ENCODE results near the gene P3H2. TPM values are rescaled to one million over a fixed set of nuclear protein-coding genes. Genes with fewer than 3 reads are reported as not detected.

The P3H2 gene
- total and polyA plus RNA-seq, 2 experiments from 2014 or later: 8.2 to 24.2 TPM

DNA sequence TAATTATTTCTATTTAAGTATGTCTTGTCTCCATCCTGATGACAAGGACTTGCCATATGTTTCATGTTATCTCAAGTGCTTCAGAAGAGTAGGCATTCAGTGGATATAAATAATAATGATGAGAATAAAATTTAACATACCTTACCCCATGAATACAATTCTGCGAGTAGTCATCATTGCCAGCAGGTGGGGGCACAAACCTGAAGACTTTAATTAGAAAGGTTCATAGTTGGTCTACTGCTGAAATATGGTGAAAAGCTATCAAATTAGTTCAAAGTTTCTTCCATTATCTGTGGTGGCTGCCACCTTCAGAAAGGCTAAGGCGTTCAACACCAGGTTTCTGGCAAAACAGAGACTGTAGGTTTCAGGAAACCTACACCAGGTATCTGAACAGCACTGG lies 100.9 kb downstream of the P3H2 start:
- Histone ChIP-seq H3K27ac (ENCODE audit: low read depth) (no peak overlapping the region), H3K9me2 (ENCODE audit: insufficient read depth) (no peaks in the 10 kb centered on the region), H3K4me1 (ENCODE audit: insufficient read depth) (peaks cover 32% of the 10 kb centered on the region), H3K36me3 (ENCODE audit: insufficient read depth) (no peaks in the 10 kb centered on the region), H3K4me3 (no peak overlapping the region), H3K27me3 (ENCODE audit: insufficient read depth) (no peaks in the 10 kb centered on the region), H3F3A (replicated peaks; ENCODE audit: low read depth) (no peaks in the 10 kb centered on the region), H3K4me2 (no peak overlapping the region; the same call in 1 of the 2 replicates), H2AFZ (no peak overlapping the region), H4K20me1 (replicated peaks; ENCODE audit: insufficient read depth) (no peaks in the 10 kb centered on the region), H3K79me2 (replicated peaks; ENCODE audit: insufficient read depth) (no peaks in the 10 kb centered on the region)
- no peak for TF ChIP-seq JUNB (IDR thresholded peaks at IDR 0.05; ENCODE audit: unreplicated experiment)
- TF ChIP-seq, protein P1, sequence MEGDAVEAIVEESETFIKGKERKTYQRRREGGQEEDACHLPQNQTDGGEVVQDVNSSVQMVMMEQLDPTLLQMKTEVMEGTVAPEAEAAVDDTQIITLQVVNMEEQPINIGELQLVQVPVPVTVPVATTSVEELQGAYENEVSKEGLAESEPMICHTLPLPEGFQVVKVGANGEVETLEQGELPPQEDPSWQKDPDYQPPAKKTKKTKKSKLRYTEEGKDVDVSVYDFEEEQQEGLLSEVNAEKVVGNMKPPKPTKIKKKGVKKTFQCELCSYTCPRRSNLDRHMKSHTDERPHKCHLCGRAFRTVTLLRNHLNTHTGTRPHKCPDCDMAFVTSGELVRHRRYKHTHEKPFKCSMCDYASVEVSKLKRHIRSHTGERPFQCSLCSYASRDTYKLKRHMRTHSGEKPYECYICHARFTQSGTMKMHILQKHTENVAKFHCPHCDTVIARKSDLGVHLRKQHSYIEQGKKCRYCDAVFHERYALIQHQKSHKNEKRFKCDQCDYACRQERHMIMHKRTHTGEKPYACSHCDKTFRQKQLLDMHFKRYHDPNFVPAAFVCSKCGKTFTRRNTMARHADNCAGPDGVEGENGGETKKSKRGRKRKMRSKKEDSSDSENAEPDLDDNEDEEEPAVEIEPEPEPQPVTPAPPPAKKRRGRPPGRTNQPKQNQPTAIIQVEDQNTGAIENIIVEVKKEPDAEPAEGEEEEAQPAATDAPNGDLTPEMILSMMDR (conservative IDR thresholded peaks at IDR 0.05; ENCODE audit: low read depth in 2 of 2): no peak; a peak in 1 of 4 replicates
- TF ChIP-seq, protein P2, sequence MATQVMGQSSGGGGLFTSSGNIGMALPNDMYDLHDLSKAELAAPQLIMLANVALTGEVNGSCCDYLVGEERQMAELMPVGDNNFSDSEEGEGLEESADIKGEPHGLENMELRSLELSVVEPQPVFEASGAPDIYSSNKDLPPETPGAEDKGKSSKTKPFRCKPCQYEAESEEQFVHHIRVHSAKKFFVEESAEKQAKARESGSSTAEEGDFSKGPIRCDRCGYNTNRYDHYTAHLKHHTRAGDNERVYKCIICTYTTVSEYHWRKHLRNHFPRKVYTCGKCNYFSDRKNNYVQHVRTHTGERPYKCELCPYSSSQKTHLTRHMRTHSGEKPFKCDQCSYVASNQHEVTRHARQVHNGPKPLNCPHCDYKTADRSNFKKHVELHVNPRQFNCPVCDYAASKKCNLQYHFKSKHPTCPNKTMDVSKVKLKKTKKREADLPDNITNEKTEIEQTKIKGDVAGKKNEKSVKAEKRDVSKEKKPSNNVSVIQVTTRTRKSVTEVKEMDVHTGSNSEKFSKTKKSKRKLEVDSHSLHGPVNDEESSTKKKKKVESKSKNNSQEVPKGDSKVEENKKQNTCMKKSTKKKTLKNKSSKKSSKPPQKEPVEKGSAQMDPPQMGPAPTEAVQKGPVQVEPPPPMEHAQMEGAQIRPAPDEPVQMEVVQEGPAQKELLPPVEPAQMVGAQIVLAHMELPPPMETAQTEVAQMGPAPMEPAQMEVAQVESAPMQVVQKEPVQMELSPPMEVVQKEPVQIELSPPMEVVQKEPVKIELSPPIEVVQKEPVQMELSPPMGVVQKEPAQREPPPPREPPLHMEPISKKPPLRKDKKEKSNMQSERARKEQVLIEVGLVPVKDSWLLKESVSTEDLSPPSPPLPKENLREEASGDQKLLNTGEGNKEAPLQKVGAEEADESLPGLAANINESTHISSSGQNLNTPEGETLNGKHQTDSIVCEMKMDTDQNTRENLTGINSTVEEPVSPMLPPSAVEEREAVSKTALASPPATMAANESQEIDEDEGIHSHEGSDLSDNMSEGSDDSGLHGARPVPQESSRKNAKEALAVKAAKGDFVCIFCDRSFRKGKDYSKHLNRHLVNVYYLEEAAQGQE (IDR thresholded peaks at IDR 0.05; ENCODE audit: unreplicated experiment): no peak
- no peak for TF ChIP-seq ZNF114 (CRISPR knock-in tag; IDR thresholded peaks at IDR 0.05)
- TF ChIP-seq EZH2 (IDR thresholded peaks at IDR 0.05; ENCODE audit: low read depth, unreplicated experiment): no peak
- TF ChIP-seq, protein P3, sequence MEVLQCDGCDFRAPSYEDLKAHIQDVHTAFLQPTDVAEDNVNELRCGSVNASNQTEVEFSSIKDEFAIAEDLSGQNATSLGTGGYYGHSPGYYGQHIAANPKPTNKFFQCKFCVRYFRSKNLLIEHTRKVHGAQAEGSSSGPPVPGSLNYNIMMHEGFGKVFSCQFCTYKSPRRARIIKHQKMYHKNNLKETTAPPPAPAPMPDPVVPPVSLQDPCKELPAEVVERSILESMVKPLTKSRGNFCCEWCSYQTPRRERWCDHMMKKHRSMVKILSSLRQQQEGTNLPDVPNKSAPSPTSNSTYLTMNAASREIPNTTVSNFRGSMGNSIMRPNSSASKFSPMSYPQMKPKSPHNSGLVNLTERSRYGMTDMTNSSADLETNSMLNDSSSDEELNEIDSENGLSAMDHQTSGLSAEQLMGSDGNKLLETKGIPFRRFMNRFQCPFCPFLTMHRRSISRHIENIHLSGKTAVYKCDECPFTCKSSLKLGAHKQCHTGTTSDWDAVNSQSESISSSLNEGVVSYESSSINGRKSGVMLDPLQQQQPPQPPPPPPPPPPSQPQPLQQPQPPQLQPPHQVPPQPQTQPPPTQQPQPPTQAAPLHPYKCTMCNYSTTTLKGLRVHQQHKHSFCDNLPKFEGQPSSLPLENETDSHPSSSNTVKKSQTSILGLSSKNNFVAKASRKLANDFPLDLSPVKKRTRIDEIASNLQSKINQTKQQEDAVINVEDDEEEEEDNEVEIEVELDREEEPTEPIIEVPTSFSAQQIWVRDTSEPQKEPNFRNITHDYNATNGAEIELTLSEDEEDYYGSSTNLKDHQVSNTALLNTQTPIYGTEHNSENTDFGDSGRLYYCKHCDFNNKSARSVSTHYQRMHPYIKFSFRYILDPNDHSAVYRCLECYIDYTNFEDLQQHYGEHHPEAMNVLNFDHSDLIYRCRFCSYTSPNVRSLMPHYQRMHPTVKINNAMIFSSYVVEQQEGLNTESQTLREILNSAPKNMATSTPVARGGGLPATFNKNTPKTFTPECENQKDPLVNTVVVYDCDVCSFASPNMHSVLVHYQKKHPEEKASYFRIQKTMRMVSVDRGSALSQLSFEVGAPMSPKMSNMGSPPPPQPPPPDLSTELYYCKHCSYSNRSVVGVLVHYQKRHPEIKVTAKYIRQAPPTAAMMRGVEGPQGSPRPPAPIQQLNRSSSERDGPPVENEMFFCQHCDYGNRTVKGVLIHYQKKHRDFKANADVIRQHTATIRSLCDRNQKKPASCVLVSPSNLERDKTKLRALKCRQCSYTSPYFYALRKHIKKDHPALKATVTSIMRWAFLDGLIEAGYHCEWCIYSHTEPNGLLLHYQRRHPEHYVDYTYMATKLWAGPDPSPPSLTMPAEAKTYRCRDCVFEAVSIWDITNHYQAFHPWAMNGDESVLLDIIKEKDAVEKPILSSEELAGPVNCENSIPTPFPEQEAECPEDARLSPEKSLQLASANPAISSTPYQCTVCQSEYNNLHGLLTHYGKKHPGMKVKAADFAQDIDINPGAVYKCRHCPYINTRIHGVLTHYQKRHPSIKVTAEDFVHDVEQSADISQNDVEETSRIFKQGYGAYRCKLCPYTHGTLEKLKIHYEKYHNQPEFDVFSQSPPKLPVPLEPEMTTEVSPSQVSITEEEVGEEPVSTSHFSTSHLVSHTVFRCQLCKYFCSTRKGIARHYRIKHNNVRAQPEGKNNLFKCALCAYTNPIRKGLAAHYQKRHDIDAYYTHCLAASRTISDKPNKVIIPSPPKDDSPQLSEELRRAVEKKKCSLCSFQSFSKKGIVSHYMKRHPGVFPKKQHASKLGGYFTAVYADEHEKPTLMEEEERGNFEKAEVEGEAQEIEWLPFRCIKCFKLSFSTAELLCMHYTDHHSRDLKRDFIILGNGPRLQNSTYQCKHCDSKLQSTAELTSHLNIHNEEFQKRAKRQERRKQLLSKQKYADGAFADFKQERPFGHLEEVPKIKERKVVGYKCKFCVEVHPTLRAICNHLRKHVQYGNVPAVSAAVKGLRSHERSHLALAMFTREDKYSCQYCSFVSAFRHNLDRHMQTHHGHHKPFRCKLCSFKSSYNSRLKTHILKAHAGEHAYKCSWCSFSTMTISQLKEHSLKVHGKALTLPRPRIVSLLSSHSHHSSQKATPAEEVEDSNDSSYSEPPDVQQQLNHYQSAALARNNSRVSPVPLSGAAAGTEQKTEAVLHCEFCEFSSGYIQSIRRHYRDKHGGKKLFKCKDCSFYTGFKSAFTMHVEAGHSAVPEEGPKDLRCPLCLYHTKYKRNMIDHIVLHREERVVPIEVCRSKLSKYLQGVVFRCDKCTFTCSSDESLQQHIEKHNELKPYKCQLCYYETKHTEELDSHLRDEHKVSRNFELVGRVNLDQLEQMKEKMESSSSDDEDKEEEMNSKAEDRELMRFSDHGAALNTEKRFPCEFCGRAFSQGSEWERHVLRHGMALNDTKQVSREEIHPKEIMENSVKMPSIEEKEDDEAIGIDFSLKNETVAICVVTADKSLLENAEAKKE (CRISPR knock-in tag; IDR thresholded peaks at IDR 0.05): no peak
- TF ChIP-seq CREB1 (CRISPR knock-in tag; IDR thresholded peaks at IDR 0.05; ENCODE audit: low read depth): no peak
- TF ChIP-seq POLR2AphosphoS5 (IDR thresholded peaks at IDR 0.05; ENCODE audit: low read depth): no peak
- TF ChIP-seq NANOG (IDR thresholded peaks at IDR 0.05; ENCODE audit: borderline replicate concordance): no peak
- no peak for TF ChIP-seq EZH2phosphoT487 (IDR thresholded peaks at IDR 0.05; ENCODE audit: unreplicated experiment)
- TF ChIP-seq ZNF331 (CRISPR knock-in tag; IDR thresholded peaks at IDR 0.05; ENCODE audit: low read depth): no peak
- TF ChIP-seq, protein P4, sequence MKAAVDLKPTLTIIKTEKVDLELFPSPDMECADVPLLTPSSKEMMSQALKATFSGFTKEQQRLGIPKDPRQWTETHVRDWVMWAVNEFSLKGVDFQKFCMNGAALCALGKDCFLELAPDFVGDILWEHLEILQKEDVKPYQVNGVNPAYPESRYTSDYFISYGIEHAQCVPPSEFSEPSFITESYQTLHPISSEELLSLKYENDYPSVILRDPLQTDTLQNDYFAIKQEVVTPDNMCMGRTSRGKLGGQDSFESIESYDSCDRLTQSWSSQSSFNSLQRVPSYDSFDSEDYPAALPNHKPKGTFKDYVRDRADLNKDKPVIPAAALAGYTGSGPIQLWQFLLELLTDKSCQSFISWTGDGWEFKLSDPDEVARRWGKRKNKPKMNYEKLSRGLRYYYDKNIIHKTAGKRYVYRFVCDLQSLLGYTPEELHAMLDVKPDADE (IDR thresholded peaks at IDR 0.05): no peak
- no peak for TF ChIP-seq STAT1 (IDR thresholded peaks at IDR 0.05; ENCODE audit: unreplicated experiment)
- peaks cover 47% of the 10 kb centered on the region for H3K4me1 Mint-ChIP-seq
- H3K9me3 Mint-ChIP-seq: no peaks in the 10 kb centered on the region; the same call in 2 of the 3 replicates
- H3K4me3 Mint-ChIP-seq: no peak overlapping the region
- no peak for ATAC-seq
- H3K27ac Mint-ChIP-seq: no peak overlapping the region
- DNase-seq (ENCODE audit: low spot score): no peak
- H3K36me3 Mint-ChIP-seq (ENCODE audit: low read depth): no peaks in the 10 kb centered on the region
- H3K27me3 Mint-ChIP-seq (ENCODE audit: insufficient read depth, low read depth, poor library complexity): no peaks in the 10 kb centered on the region

All from GM23338 (cell line).